Ascending aorta (tissue), 2 donors: ENCODE results near the gene TMEM250. TPM values are rescaled to one million over a fixed set of nuclear protein-coding genes. Genes with fewer than 3 reads are reported as not detected.

Experiments
- DNase-seq, 2 donors: peaks; one replicate each; pipeline ENCODE4 v3.0.0-alpha.2; 2019; ENCODE audit warnings: low spot score in 2 of 2
- H3K27ac ChIP-seq, 2 donors: fragments of 200-600 bp; sonication (generic); one replicate each; pipeline ENCODE4 v1.5.1; 2016 to 2017; ENCODE audit warnings: mild to moderate bottlenecking in 1 of 2
- H3K27me3 ChIP-seq: fragments of 200-600 bp; sonication (generic); one replicate; pipeline ENCODE4 v1.5.1; 2017
- H3K36me3 ChIP-seq, 2 donors: fragments of 200-600 bp; sonication (generic); one replicate each; pipeline ENCODE4 v1.5.1; 2016
- H3K4me1 ChIP-seq, 2 donors: fragments of 200-600 bp; sonication (generic); one replicate each; pipeline ENCODE4 v1.5.1; 2016 to 2017; ENCODE audit warnings: mild to moderate bottlenecking in 1 of 2
- H3K4me3 ChIP-seq, 2 donors: fragments of 200-600 bp; sonication (generic); one replicate each; pipeline ENCODE4 v1.5.1; 2016 to 2017; ENCODE audit warnings: mild to moderate bottlenecking in 1 of 2
- H3K9me3 ChIP-seq, 2 donors: fragments of 200-600 bp; sonication (generic); one replicate each; pipeline ENCODE4 v1.5.1; 2016
- CTCF ChIP-seq, 3 experiments: fragments of 200-600 bp in 2 of 3; fragments of 450-650 bp in 1 of 3; sonication (generic) in 2 of 3; IDR thresholded peaks; one replicate each; pipeline ENCODE4 v1.5.1; 2016 to 2019; ENCODE audit warnings: antibody characterized with exemption in 3 of 3, mild to moderate bottlenecking in 1 of 3, moderate library complexity in 1 of 3
- intact Hi-C: fragments of 100-400 bp; cut with DNase I; formaldehyde crosslinking; loops from one replicate; pipeline ENCODE4 v1.15.1; 2023
- total RNA-seq: library from RNA; depleted of rRNA; stranded (reverse); fragments of >200 nt; gene quantifications from one replicate; pipeline ENCODE4 v1.1.0, GENCODE V29; 2016

The TMEM250 gene
- total RNA-seq, 1 donor from 2014 or later: 80.3 TPM

GRCh38 chr9:136142414-136142796 is 23.7 kb upstream of the TMEM250 start:
- DNase-seq: no peak
- H3K27ac ChIP-seq: no peak overlapping the region
- no peaks in the 10 kb centered on the region for H3K36me3 ChIP-seq
- intact Hi-C loops: no loop called here
- no peaks in the 10 kb centered on the region for H3K9me3 ChIP-seq
- H3K27me3 ChIP-seq: no peaks in the 10 kb centered on the region
- no peak overlapping the region for H3K4me3 ChIP-seq
- no peak for TF ChIP-seq CTCF (IDR thresholded peaks at IDR 0.05)
- H3K4me1 ChIP-seq: no peaks in the 10 kb centered on the region

- intact Hi-C loops: no loop called here
- no peak for TF ChIP-seq CTCF (IDR thresholded peaks at IDR 0.05)
- H3K27ac ChIP-seq: no peak overlapping the region
- no peaks in the 10 kb centered on the region for H3K9me3 ChIP-seq
- H3K4me3 ChIP-seq: no peak overlapping the region
- no peak for DNase-seq
- no peaks in the 10 kb centered on the region for H3K36me3 ChIP-seq
- no peaks in the 10 kb centered on the region for H3K4me1 ChIP-seq
- H3K27me3 ChIP-seq: no peaks in the 10 kb centered on the region
Measured at GRCh38 chr9:136141682-136142413, 23.2 kb upstream of the TMEM250 start.

GRCh38 chr9:136140966-136141365 is 22.3 kb upstream of the TMEM250 start:
- no peak for DNase-seq
- Histone ChIP-seq H3K4me3 (no peak overlapping the region), H3K4me1 (no peaks in the 10 kb centered on the region), H3K9me3 (no peaks in the 10 kb centered on the region), H3K27me3 (no peaks in the 10 kb centered on the region), H3K27ac (no peak overlapping the region), H3K36me3 (no peaks in the 10 kb centered on the region)
- no peak for TF ChIP-seq CTCF (IDR thresholded peaks at IDR 0.05)
- intact Hi-C loops: no loop called here

- H3K4me3 ChIP-seq: no peak overlapping the region
- no peaks in the 10 kb centered on the region for H3K9me3 ChIP-seq
- H3K27me3 ChIP-seq: no peaks in the 10 kb centered on the region
- H3K27ac ChIP-seq: no peak overlapping the region
- TF ChIP-seq CTCF (IDR thresholded peaks at IDR 0.05): no peak
- intact Hi-C loops: no loop called here
- no peaks in the 10 kb centered on the region for H3K4me1 ChIP-seq
- DNase-seq: no peak
- no peaks in the 10 kb centered on the region for H3K36me3 ChIP-seq
Measured at GRCh38 chr9:136140046-136140445, 21.4 kb upstream of the TMEM250 start.

GRCh38 chr9:136138566-136138965 is 19.9 kb upstream of the TMEM250 start:
- Histone ChIP-seq H3K9me3 (no peaks in the 10 kb centered on the region), H3K27ac (no peak overlapping the region), H3K27me3 (peaks cover 13% of the 10 kb centered on the region), H3K4me1 (no peaks in the 10 kb centered on the region), H3K36me3 (no peaks in the 10 kb centered on the region), H3K4me3 (no peak overlapping the region)
- DNase-seq: no peak
- intact Hi-C loops: no loop called here
- TF ChIP-seq CTCF (IDR thresholded peaks at IDR 0.05): no peak
